Uterus (tissue), 2 donors: ENCODE data around the gene ADA.

Experiments used
- POLR2A ChIP-seq, 2 donors: fragments of 450-650 bp; IDR thresholded peaks; one replicate each; pipeline ENCODE4 v1.6.1; 2016; ENCODE audit warnings: antibody characterized with exemption in 2 of 2, mild to moderate bottlenecking in 1 of 2, moderate library complexity in 1 of 2
- TF ChIP-seq, protein P1 (sequence below), 4 experiments: fragments of 200-600 bp in 2 of 4; fragments of 450-650 bp in 2 of 4; sonication (generic) in 2 of 4; IDR thresholded peaks; one replicate each; pipeline ENCODE4 v1.5.1; 2016 to 2019; ENCODE audit warnings: antibody characterized with exemption in 4 of 4, mild to moderate bottlenecking in 2 of 4, moderate library complexity in 1 of 4

GRCh38 chr20:44618318-44618731, 33.2 kb downstream of the ADA start:
- no peak for TF ChIP-seq POLR2A (IDR thresholded peaks at IDR 0.05)
- TF ChIP-seq, protein P1, sequence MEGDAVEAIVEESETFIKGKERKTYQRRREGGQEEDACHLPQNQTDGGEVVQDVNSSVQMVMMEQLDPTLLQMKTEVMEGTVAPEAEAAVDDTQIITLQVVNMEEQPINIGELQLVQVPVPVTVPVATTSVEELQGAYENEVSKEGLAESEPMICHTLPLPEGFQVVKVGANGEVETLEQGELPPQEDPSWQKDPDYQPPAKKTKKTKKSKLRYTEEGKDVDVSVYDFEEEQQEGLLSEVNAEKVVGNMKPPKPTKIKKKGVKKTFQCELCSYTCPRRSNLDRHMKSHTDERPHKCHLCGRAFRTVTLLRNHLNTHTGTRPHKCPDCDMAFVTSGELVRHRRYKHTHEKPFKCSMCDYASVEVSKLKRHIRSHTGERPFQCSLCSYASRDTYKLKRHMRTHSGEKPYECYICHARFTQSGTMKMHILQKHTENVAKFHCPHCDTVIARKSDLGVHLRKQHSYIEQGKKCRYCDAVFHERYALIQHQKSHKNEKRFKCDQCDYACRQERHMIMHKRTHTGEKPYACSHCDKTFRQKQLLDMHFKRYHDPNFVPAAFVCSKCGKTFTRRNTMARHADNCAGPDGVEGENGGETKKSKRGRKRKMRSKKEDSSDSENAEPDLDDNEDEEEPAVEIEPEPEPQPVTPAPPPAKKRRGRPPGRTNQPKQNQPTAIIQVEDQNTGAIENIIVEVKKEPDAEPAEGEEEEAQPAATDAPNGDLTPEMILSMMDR (IDR thresholded peaks at IDR 0.05): no peak
